ENCODE results near the gene NNAT. TPM values are rescaled to one million over a fixed set of nuclear protein-coding genes. Genes with fewer than 3 reads are reported as not detected.

NNAT gene
- total and polyA plus RNA-seq, 2 of the 8 experiments (the other 6 are each of a cell fraction or from before 2014, with no cell fraction given): 66.8 to 175 TPM

- no peak overlapping the region for H3K18ac ChIP-seq (ENCODE audit: extremely low read depth, low read length)
- peak in 1 of 2 experiments; percentile 70 for DNase-seq (ENCODE audit: low read depth in 1 of 2, low spot score in 2 of 2)
- TF ChIP-seq SP4 (IDR thresholded peaks at IDR 0.05; ENCODE audit: low read length) (no peak), KDM4A (IDR thresholded peaks at IDR 0.05; ENCODE audit: low read depth, low read length, severe bottlenecking) (no peak), CTCF (IDR thresholded peaks at IDR 0.05; ENCODE audit: control extremely low read depth in 1 of 3, insufficient read depth in 1 of 3, low read depth in 1 of 3, low read length in 3 of 3) (peak in 2 of 3 experiments; percentile 78 to 90; a peak in 3 of 4 replicates), CEBPB (IDR thresholded peaks at IDR 0.05; ENCODE audit: low read depth, low read length) (no peak), SUZ12 (IDR thresholded peaks at IDR 0.05; ENCODE audit: low read length) (no peak), RXRA (IDR thresholded peaks at IDR 0.05; ENCODE audit: insufficient read depth, low read depth, low read length) (no peak), RAD21 (IDR thresholded peaks at IDR 0.05 in 1 of 2, conservative IDR thresholded peaks at IDR 0.05 in 1 of 2; ENCODE audit: low read depth in 2 of 2, low read length in 2 of 2) (peak; percentile 97 to 98), HDAC2 (IDR thresholded peaks at IDR 0.05; ENCODE audit: borderline replicate concordance in 1 of 2, low read depth in 2 of 2, low read length in 2 of 2) (no peak), SIRT6 (IDR thresholded peaks at IDR 0.05; ENCODE audit: low read length) (no peak)
Measured at GRCh38 chr20:37534401-37535157, 13.5 kb downstream of the NNAT start.

More at GRCh38 chr20:37534401-37535157, 13.5 kb downstream of the NNAT start:
- H4K8ac ChIP-seq (ENCODE audit: extremely low read depth, insufficient read depth, low read length): no peak overlapping the region
- ChIA-PET CTCF (ENCODE audit: partially characterized antibody) (interaction anchor here (0.6 to 4.7 kb wide), 30 partner anchors 14 to 342 kb away, joined by 3 to 39 read pairs (median 4); no protein-coding TSS in a partner anchor), POLR2A (ENCODE audit: partially characterized antibody) (interaction anchor here (1.4 kb wide), 1 partner anchor 138 kb away, joined by 4 read pairs; no protein-coding TSS in a partner anchor)
- H2BK12ac ChIP-seq (ENCODE audit: low read depth, low read length): no peak overlapping the region
- 0 out of 2 replicates have a peak overlapping the region, but pooled peaks have one; percentile 36 for H2BK15ac ChIP-seq (ENCODE audit: low read length)
- no peak overlapping the region for H3K14ac ChIP-seq (ENCODE audit: insufficient read length)
- no peak overlapping the region for H3K4me3 ChIP-seq (ENCODE audit: extremely low read depth in 1 of 4, insufficient read depth in 2 of 4, low read depth in 3 of 4, low read length in 4 of 4)
- no peak overlapping the region for H3K4me2 ChIP-seq (ENCODE audit: insufficient read depth in 1 of 2, low read depth in 2 of 2, low read length in 2 of 2)
- H3K79me2 ChIP-seq (ENCODE audit: control insufficient read depth in 1 of 2, insufficient read depth in 2 of 2, low read length in 2 of 2): no peaks in the 10 kb centered on the region
- H2AK5ac ChIP-seq (ENCODE audit: low read depth, low read length): no peak overlapping the region
- no peak overlapping the region for H3K27ac ChIP-seq (ENCODE audit: low read depth, low read length)
- H2BK120ac ChIP-seq (replicated peaks; ENCODE audit: low read depth, low read length): no peak overlapping the region
- no peaks in the 10 kb centered on the region for H3K23me2 ChIP-seq (ENCODE audit: low read depth, low read length)
- no peak overlapping the region for H2BK5ac ChIP-seq (ENCODE audit: low read depth, low read length)
- no peaks in the 10 kb centered on the region for H3K79me1 ChIP-seq (ENCODE audit: low read depth, low read length)
- H3K4me1 ChIP-seq (replicated peaks in 1 of 4; ENCODE audit: control insufficient read depth in 3 of 4, insufficient read depth in 4 of 4, low read length in 3 of 4): no peaks in the 10 kb centered on the region
- H4K91ac ChIP-seq (replicated peaks; ENCODE audit: insufficient read length, low read length): no peak overlapping the region
- no peaks in the 10 kb centered on the region for H3K9me3 ChIP-seq (ENCODE audit: insufficient read depth in 2 of 2, low read depth in 1 of 2, low read length in 1 of 2)
- H3K4ac ChIP-seq (replicated peaks; ENCODE audit: insufficient read length, low read depth, low read length): no peak overlapping the region
- H3K36me3 ChIP-seq (ENCODE audit: control insufficient read depth in 2 of 4, insufficient read depth in 4 of 4, low read length in 3 of 4): no peaks in the 10 kb centered on the region
- H2AFZ ChIP-seq (ENCODE audit: low read length): no peak overlapping the region
- 79% methylated on average over 6 of the region's 6 CpGs; no CpG with 5 or more reads in 1 of the 2 experiments for WGBS, 2 experiments (ENCODE audit: extremely low coverage in 1 of 2, insufficient coverage in 1 of 2, insufficient read length in 1 of 2, insufficient replicate concordance in 2 of 2, low coverage in 1 of 2, low lambda C conversion rate in 2 of 2, missing lambda C conversion rate in 1 of 2)
- H3K27me3 ChIP-seq (replicated peaks in 1 of 4; ENCODE audit: control insufficient read depth in 3 of 4, extremely low read depth in 1 of 4, insufficient read depth in 3 of 4, low read length in 3 of 4): no peaks in the 10 kb centered on the region
- FAIRE-seq: peak; percentile 94
- H3K56ac ChIP-seq (replicated peaks; ENCODE audit: insufficient read length, low read depth, low read length): peak overlapping the region; percentile 21
- no peaks in the 10 kb centered on the region for H4K20me1 ChIP-seq (replicated peaks in 1 of 2; ENCODE audit: control insufficient read depth in 1 of 2, insufficient read depth in 2 of 2, low read length in 2 of 2)
- H3K23ac ChIP-seq (ENCODE audit: insufficient read length): no peak overlapping the region
- H3K9ac ChIP-seq (replicated peaks in 1 of 4; ENCODE audit: extremely low read depth in 1 of 4, low read depth in 3 of 4, low read length in 3 of 4): no peak overlapping the region
- H2BK20ac ChIP-seq (ENCODE audit: low read length): 0 out of 2 replicates have a peak overlapping the region, but pooled peaks have one; percentile 29
- H4K5ac ChIP-seq (ENCODE audit: insufficient read length, low read depth, low read length): no peak overlapping the region
